BLaER1 treated with 17β-estradiol and CSF1 and Interleukin-3, amounts not matched to agents 10 nM and 100 nM (cell line): ENCODE results near the gene SESTD1.

Source experiments
- H3K27ac ChIP-seq, 11 experiments: shearing (Covaris generic); formaldehyde crosslinking; 2 replicates each; pipeline ENCODE4 v1.8.1; 2022
- H3K27me3 ChIP-seq, 11 experiments: shearing (Covaris generic); formaldehyde crosslinking; 2 replicates each; pipeline ENCODE4 v1.8.1; 2022
- H3K36me3 ChIP-seq, 11 experiments: shearing (Covaris generic); formaldehyde crosslinking; 2 replicates each; pipeline ENCODE4 v1.8.1; 2022
- H3K4me1 ChIP-seq, 10 experiments: shearing (Covaris generic); formaldehyde crosslinking; 2 replicates each; pipeline ENCODE4 v1.8.1; 2022
- H3K4me2 ChIP-seq, 11 experiments: shearing (Covaris generic); formaldehyde crosslinking; 2 replicates each; pipeline ENCODE4 v1.8.1; 2022
- H3K4me3 ChIP-seq, 10 experiments: shearing (Covaris generic); formaldehyde crosslinking; 2 replicates each; pipeline ENCODE4 v1.8.1; 2022
- H3K9ac ChIP-seq, 11 experiments: shearing (Covaris generic); formaldehyde crosslinking; 2 replicates each; pipeline ENCODE4 v1.8.1; 2022
- H3K9me3 ChIP-seq, 11 experiments: shearing (Covaris generic); formaldehyde crosslinking; replicated peaks in 1 of 11; 2 replicates each; pipeline ENCODE4 v1.8.1; 2022
- H4K20me1 ChIP-seq, 11 experiments: shearing (Covaris generic); formaldehyde crosslinking; 2 replicates each; pipeline ENCODE4 v1.8.1; 2022
- Cebpa-rat ChIP-seq, 11 experiments: shearing (Covaris generic); IDR thresholded peaks; 2 replicates each; pipeline ENCODE4 v1.8.1; 2022

The SESTD1 gene

DNA sequence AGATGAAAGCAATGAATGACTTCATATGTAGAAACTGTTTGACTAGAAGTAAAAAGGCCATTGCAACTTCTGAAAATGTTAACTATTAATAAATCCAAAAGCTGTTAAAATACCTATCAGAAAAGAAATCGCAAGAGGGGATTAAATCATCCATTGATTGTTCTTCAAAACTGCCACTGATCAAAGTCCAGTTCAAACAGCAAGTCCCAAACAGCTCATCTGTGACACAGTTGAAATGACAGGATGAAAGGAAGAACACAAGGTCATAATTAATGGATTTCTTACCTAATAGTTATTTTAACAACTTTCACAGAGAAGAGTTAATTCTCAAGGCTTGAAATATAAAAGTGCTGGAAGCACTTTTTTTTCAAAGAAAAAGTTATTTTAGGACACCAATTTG, 90.4 kb downstream of the SESTD1 start:
- Histone ChIP-seq H3K4me1 (peaks cover 0 to 13% (median 2%) of the 10 kb centered on the region in 10 experiments; a peak in 8 of 20 replicates), H3K4me2 (no peak overlapping the region), H3K9me3 (no peaks in the 10 kb centered on the region; a peak in 1 of 22 replicates), H3K36me3 (peaks cover 28 to 79% (median 54%) of the 10 kb centered on the region in 11 experiments), H3K27ac (no peak overlapping the region), H4K20me1 (peaks cover 0 to 4% (median 0%) of the 10 kb centered on the region in 11 experiments; a peak in 1 of 22 replicates), H3K27me3 (no peaks in the 10 kb centered on the region), H3K4me3 (no peak overlapping the region), H3K9ac (no peak overlapping the region)
- TF ChIP-seq Cebpa-rat (IDR thresholded peaks at IDR 0.05), result no peak

GRCh38 chr2:179172894-179173293, 91.7 kb downstream of the SESTD1 start:
- no peak overlapping the region for H3K27ac ChIP-seq
- peaks cover 0 to 4% (median 0%) of the 10 kb centered on the region in 11 experiments; a peak in 1 of 22 replicates for H4K20me1 ChIP-seq
- H3K9me3 ChIP-seq, result peaks cover 0 to 1% (median 0%) of the 10 kb centered on the region in 11 experiments; a peak in 6 of 22 replicates
- H3K4me1 ChIP-seq, result peaks cover 0 to 13% (median 2%) of the 10 kb centered on the region in 10 experiments; a peak in 8 of 20 replicates
- no peak overlapping the region for H3K4me3 ChIP-seq
- H3K27me3 ChIP-seq, result no peaks in the 10 kb centered on the region
- no peak for TF ChIP-seq Cebpa-rat (IDR thresholded peaks at IDR 0.05)
- peaks cover 31 to 77% (median 52%) of the 10 kb centered on the region in 11 experiments for H3K36me3 ChIP-seq
- H3K4me2 ChIP-seq, result no peak overlapping the region
- no peak overlapping the region for H3K9ac ChIP-seq

- peaks cover 0 to 13% (median 2%) of the 10 kb centered on the region in 10 experiments; a peak in 8 of 20 replicates for H3K4me1 ChIP-seq
- peak overlapping the region in 4 of 11 experiments; percentile 6 to 50 (median 21); a peak in 3 of 22 replicates for H3K4me2 ChIP-seq
- H4K20me1 ChIP-seq, result peaks cover 0 to 4% (median 0%) of the 10 kb centered on the region in 11 experiments; a peak in 1 of 22 replicates
- H3K9me3 ChIP-seq, result peaks cover 0 to 15% (median 6%) of the 10 kb centered on the region in 11 experiments; a peak in 11 of 22 replicates
- no peak overlapping the region for H3K9ac ChIP-seq
- no peak for TF ChIP-seq Cebpa-rat (IDR thresholded peaks at IDR 0.05)
- H3K27me3 ChIP-seq, result no peaks in the 10 kb centered on the region
- H3K27ac ChIP-seq, result no peak overlapping the region
- H3K4me3 ChIP-seq, result no peak overlapping the region
- peaks cover 42 to 77% (median 61%) of the 10 kb centered on the region in 11 experiments for H3K36me3 ChIP-seq
These were observed 93.3 kb downstream of the SESTD1 start for GRCh38 chr2:179171371-179171770.

DNA sequence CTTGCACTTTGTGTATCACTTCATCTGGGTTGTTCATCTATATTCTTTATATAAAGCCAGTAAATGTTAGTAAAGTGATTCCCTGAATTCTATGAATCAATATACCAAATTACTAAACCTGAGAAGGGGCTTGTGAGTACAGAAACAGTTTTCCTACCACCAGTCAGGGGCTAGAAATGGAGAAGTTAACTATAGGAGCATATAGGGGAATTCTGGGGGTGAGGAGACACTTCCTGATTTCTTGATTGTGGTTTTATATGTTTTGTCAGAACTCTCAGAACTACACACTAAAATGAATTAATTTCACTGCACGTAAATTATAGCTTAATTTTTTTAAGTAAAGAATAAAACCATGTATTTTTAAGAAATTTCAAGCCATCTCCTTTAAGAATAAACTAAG, 93.7 kb downstream of the SESTD1 start:
- Histone ChIP-seq H3K4me2 (peak overlapping the region in 5 of 11 experiments; percentile 6 to 50 (median 19); a peak in 4 of 22 replicates), H3K4me3 (no peak overlapping the region)
- TF ChIP-seq Cebpa-rat (IDR thresholded peaks at IDR 0.05), result no peak

DNA sequence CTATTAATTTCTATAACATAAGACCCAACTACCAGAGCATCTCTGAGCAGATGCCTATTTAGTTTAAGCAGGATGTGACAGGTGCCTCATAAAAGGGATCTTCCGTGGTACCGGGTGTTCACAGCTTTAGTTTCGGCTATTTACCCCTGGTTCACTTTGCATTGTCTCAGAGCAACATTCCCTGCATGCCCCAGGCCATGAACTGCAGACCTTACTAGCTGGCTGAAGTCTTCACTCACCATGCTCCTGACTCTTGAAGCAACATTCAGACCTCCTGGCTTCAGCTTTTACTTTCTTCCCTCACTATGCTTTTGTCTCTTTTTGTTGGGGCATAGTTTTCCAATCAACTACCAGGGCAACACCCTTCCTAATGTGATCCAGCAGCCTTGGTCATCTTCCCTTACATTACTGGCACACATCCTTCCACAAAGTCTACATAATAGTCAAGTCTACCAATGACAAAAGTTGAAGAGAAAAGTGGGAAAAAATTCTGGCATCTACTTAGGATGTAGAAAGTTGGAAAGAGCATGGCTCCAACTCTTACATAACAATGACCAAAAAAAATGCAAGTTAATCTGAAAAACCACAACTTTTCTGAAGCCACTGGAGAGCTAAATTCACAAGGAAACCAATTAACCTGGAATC, 99.2 kb downstream of the SESTD1 start:
- Histone ChIP-seq H3K9me3 (peaks cover 0 to 15% (median 6%) of the 10 kb centered on the region in 11 experiments; a peak in 10 of 22 replicates), H3K9ac (no peak overlapping the region), H4K20me1 (no peaks in the 10 kb centered on the region), H3K36me3 (peaks cover 30 to 86% (median 61%) of the 10 kb centered on the region in 11 experiments), H3K27ac (no peak overlapping the region), H3K4me1 (no peaks in the 10 kb centered on the region), H3K4me2 (no peak overlapping the region), H3K4me3 (no peak overlapping the region), H3K27me3 (no peaks in the 10 kb centered on the region)
- no peak for TF ChIP-seq Cebpa-rat (IDR thresholded peaks at IDR 0.05)

More for the DNA sequence above, 93.7 kb downstream of the SESTD1 start:
- H3K27me3 ChIP-seq, result no peaks in the 10 kb centered on the region
- H3K4me1 ChIP-seq, result peaks cover 0 to 13% (median 2%) of the 10 kb centered on the region in 10 experiments; a peak in 8 of 20 replicates
- peaks cover 0 to 15% (median 6%) of the 10 kb centered on the region in 11 experiments; a peak in 11 of 22 replicates for H3K9me3 ChIP-seq
- H3K27ac ChIP-seq, result no peak overlapping the region
- H4K20me1 ChIP-seq, result peaks cover 0 to 4% (median 0%) of the 10 kb centered on the region in 11 experiments; a peak in 1 of 22 replicates
- H3K9ac ChIP-seq, result no peak overlapping the region
- peaks cover 42 to 77% (median 61%) of the 10 kb centered on the region in 11 experiments for H3K36me3 ChIP-seq

GRCh38 chr2:179141206-179141605, 123.4 kb downstream of the SESTD1 start:
- Histone ChIP-seq H3K9ac (no peak overlapping the region), H4K20me1 (no peaks in the 10 kb centered on the region), H3K4me3 (no peak overlapping the region), H3K36me3 (peaks cover 42 to 79% (median 64%) of the 10 kb centered on the region in 11 experiments), H3K4me2 (no peak overlapping the region), H3K4me1 (no peaks in the 10 kb centered on the region), H3K9me3 (no peaks in the 10 kb centered on the region), H3K27ac (no peak overlapping the region), H3K27me3 (no peaks in the 10 kb centered on the region)
- TF ChIP-seq Cebpa-rat (IDR thresholded peaks at IDR 0.05), result no peak

- H3K4me1 ChIP-seq, result no peaks in the 10 kb centered on the region
- H3K36me3 ChIP-seq, result peaks cover 41 to 78% (median 61%) of the 10 kb centered on the region in 11 experiments
- no peaks in the 10 kb centered on the region for H3K27me3 ChIP-seq
- no peak overlapping the region for H3K27ac ChIP-seq
- H3K9me3 ChIP-seq, result no peaks in the 10 kb centered on the region
- H3K4me3 ChIP-seq, result no peak overlapping the region
- TF ChIP-seq Cebpa-rat (IDR thresholded peaks at IDR 0.05), result no peak
- H4K20me1 ChIP-seq, result no peaks in the 10 kb centered on the region
- H3K9ac ChIP-seq, result no peak overlapping the region
- no peak overlapping the region for H3K4me2 ChIP-seq
These were observed 124.1 kb downstream of the SESTD1 start for GRCh38 chr2:179140571-179140970.

GRCh38 chr2:179139506-179139905, 125.1 kb downstream of the SESTD1 start:
- no peaks in the 10 kb centered on the region for H3K27me3 ChIP-seq
- H3K4me3 ChIP-seq, result no peak overlapping the region
- no peaks in the 10 kb centered on the region for H3K9me3 ChIP-seq
- H4K20me1 ChIP-seq, result no peaks in the 10 kb centered on the region
- no peaks in the 10 kb centered on the region for H3K4me1 ChIP-seq
- H3K4me2 ChIP-seq, result no peak overlapping the region
- no peak overlapping the region for H3K27ac ChIP-seq
- TF ChIP-seq Cebpa-rat (IDR thresholded peaks at IDR 0.05), result no peak
- H3K36me3 ChIP-seq, result peaks cover 39 to 82% (median 56%) of the 10 kb centered on the region in 11 experiments
- no peak overlapping the region for H3K9ac ChIP-seq

DNA sequence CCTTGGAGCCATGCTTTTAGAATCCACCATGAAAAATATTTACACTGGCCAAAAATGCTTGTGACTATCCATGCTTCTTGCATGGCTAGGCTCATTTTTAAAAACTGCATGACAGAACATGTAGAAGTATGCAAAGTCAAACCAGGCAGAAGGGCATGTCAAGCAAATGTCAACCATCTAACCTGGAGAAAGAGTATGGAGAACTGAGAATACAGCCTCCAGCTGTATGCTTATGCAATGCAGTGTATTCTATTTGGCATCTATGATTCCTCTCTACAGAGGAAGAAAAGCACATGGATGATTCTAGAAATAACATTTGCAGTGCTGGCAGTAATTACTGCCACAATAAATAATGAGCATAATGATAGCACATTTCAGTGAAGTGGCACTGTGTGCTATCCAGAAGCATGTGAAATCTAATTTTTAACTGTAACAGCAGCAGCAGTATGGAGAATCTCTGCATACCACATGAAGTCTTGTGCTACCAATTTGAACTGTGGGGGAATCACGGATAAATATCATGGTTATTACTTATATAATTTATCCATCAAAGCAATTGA, 127.4 kb downstream of the SESTD1 start:
- Histone ChIP-seq H3K4me1 (no peaks in the 10 kb centered on the region), H3K9ac (no peak overlapping the region), H3K27ac (no peak overlapping the region), H3K27me3 (no peaks in the 10 kb centered on the region), H3K4me2 (no peak overlapping the region), H4K20me1 (no peaks in the 10 kb centered on the region), H3K9me3 (no peaks in the 10 kb centered on the region), H3K36me3 (peaks cover 31 to 78% (median 47%) of the 10 kb centered on the region in 11 experiments), H3K4me3 (no peak overlapping the region)
- TF ChIP-seq Cebpa-rat (IDR thresholded peaks at IDR 0.05), result no peak
